ENCODE results near the gene ABRACL.

ABRACL gene

GRCh38 chr6:139028658-139029469 lies at the start of gene ABRACL:
ABRACL (plus strand) TSS chr6:139028745; CDS start chr6:139034161, 5,416 bp downstream.
- Histone ChIP-seq H3K27me3 (ENCODE audit: low read depth, low read length) (no peaks in the 10 kb centered on the region), H4K20me1 (ENCODE audit: insufficient read depth, low read length) (no peaks in the 10 kb centered on the region)

GRCh38 chr6:138979365-138979764 lies 49.2 kb upstream of the ABRACL start:
- H3K36me3 ChIP-seq (replicated peaks; ENCODE audit: low read depth, low read length), result no peaks in the 10 kb centered on the region
- no peak overlapping the region for H2AFZ ChIP-seq (ENCODE audit: low read depth, low read length)
- H3K9ac ChIP-seq (ENCODE audit: low read length), result no peak overlapping the region
- H3K4me2 ChIP-seq (ENCODE audit: low read length), result no peak overlapping the region
- peaks cover 19% of the 10 kb centered on the region for H3K4me1 ChIP-seq (ENCODE audit: low read length)
- no peaks in the 10 kb centered on the region for H3K9me3 ChIP-seq (ENCODE audit: insufficient read depth, low read length)
- H3K27ac ChIP-seq (ENCODE audit: low read length), result no peak overlapping the region
- no peaks in the 10 kb centered on the region for H3K27me3 ChIP-seq (ENCODE audit: low read depth, low read length)
- peaks cover 56% of the 10 kb centered on the region for H4K20me1 ChIP-seq (ENCODE audit: insufficient read depth, low read length)
- no peak for TF ChIP-seq EZH2phosphoT487 (IDR thresholded peaks at IDR 0.05; ENCODE audit: low read depth)
- no peak for TF ChIP-seq CTCF (IDR thresholded peaks at IDR 0.05; ENCODE audit: low read depth, low read length)
- peaks cover 97% of the 10 kb centered on the region for H3K79me2 ChIP-seq (ENCODE audit: low read length)
- no peak overlapping the region for H3K4me3 ChIP-seq (ENCODE audit: low read length)

More at GRCh38 chr6:139028658-139029469, at the start of gene ABRACL:
- Histone ChIP-seq H3K4me1 (ENCODE audit: low read length) (peaks cover 20% of the 10 kb centered on the region), H3K27ac (ENCODE audit: low read length) (peak within 1 kb of the TSS; percentile 69), H2AFZ (ENCODE audit: low read depth, low read length) (peak within 1 kb of the TSS; percentile 89), H3K79me2 (ENCODE audit: low read length) (peaks cover 30% of the 10 kb centered on the region), H3K9ac (ENCODE audit: low read length) (peak within 1 kb of the TSS; percentile 93), H3K36me3 (replicated peaks; ENCODE audit: low read depth, low read length) (no peaks in the 10 kb centered on the region), H3K4me3 (ENCODE audit: low read length) (peak within 1 kb of the TSS; percentile 99), H3K9me3 (ENCODE audit: insufficient read depth, low read length) (no peaks in the 10 kb centered on the region), H3K4me2 (ENCODE audit: low read length) (peak within 1 kb of the TSS; percentile 99)
- TF ChIP-seq CTCF (IDR thresholded peaks at IDR 0.05; ENCODE audit: low read depth, low read length) (no peak), EZH2phosphoT487 (IDR thresholded peaks at IDR 0.05; ENCODE audit: low read depth) (no peak)

GRCh38 chr6:138979813-138980668 lies 48.5 kb upstream of the ABRACL start:
- H3K27ac ChIP-seq (ENCODE audit: low read length), result no peak overlapping the region
- peaks cover 97% of the 10 kb centered on the region for H3K79me2 ChIP-seq (ENCODE audit: low read length)
- H2AFZ ChIP-seq (ENCODE audit: low read depth, low read length), result no peak overlapping the region
- TF ChIP-seq CTCF (IDR thresholded peaks at IDR 0.05; ENCODE audit: low read depth, low read length) (no peak), EZH2phosphoT487 (IDR thresholded peaks at IDR 0.05; ENCODE audit: low read depth) (no peak)
- H3K9ac ChIP-seq (ENCODE audit: low read length), result no peak overlapping the region
- H3K4me1 ChIP-seq (ENCODE audit: low read length), result peaks cover 22% of the 10 kb centered on the region
- H3K4me2 ChIP-seq (ENCODE audit: low read length), result no peak overlapping the region
- peaks cover 60% of the 10 kb centered on the region for H4K20me1 ChIP-seq (ENCODE audit: insufficient read depth, low read length)
- H3K36me3 ChIP-seq (replicated peaks; ENCODE audit: low read depth, low read length), result no peaks in the 10 kb centered on the region
- no peaks in the 10 kb centered on the region for H3K9me3 ChIP-seq (ENCODE audit: insufficient read depth, low read length)
- no peaks in the 10 kb centered on the region for H3K27me3 ChIP-seq (ENCODE audit: low read depth, low read length)
- H3K4me3 ChIP-seq (ENCODE audit: low read length), result no peak overlapping the region

- Histone ChIP-seq H3K36me3 (replicated peaks; ENCODE audit: low read depth, low read length) (no peaks in the 10 kb centered on the region), H3K4me2 (ENCODE audit: low read length) (no peak overlapping the region), H3K79me2 (ENCODE audit: low read length) (peaks cover 97% of the 10 kb centered on the region), H4K20me1 (ENCODE audit: insufficient read depth, low read length) (peaks cover 61% of the 10 kb centered on the region), H3K27ac (ENCODE audit: low read length) (no peak overlapping the region), H3K9me3 (ENCODE audit: insufficient read depth, low read length) (no peaks in the 10 kb centered on the region), H3K4me1 (ENCODE audit: low read length) (peaks cover 31% of the 10 kb centered on the region), H3K4me3 (ENCODE audit: low read length) (no peak overlapping the region), H3K27me3 (ENCODE audit: low read depth, low read length) (no peaks in the 10 kb centered on the region), H3K9ac (ENCODE audit: low read length) (no peak overlapping the region), H2AFZ (ENCODE audit: low read depth, low read length) (no peak overlapping the region)
- TF ChIP-seq EZH2phosphoT487 (IDR thresholded peaks at IDR 0.05; ENCODE audit: low read depth) (no peak), CTCF (IDR thresholded peaks at IDR 0.05; ENCODE audit: low read depth, low read length) (no peak)
Observed at GRCh38 chr6:138981416-138981815, 47.1 kb upstream of the ABRACL start.
